Glutamatergic neuron (in vitro differentiated cells): ENCODE measurements around the gene USP13. TPM values are rescaled to one million over a fixed set of nuclear protein-coding genes. Genes with fewer than 3 reads are reported as not detected.
"Not testable (repeated sequence)": the region's sequence is repeated elsewhere in the genome, so short reads cannot be mapped to it uniquely, and the experiment has no call there.

Experiments used
- DNase-seq: peaks from one replicate; pipeline ENCODE4 v3.0.0; 2022
- H3K27ac Mint-ChIP-seq: one replicate; pipeline ENCODE4 v1.8.0; 2020; ENCODE audit warnings: mild to moderate bottlenecking, mixed read lengths, inconsistent platforms; ENCODE audit not compliant: unreplicated experiment
- H3K27me3 Mint-ChIP-seq: one replicate; pipeline ENCODE4 v1.8.0; 2020; ENCODE audit warnings: mild to moderate bottlenecking, moderate library complexity, mixed read lengths, inconsistent platforms; ENCODE audit not compliant: unreplicated experiment
- H3K36me3 Mint-ChIP-seq: one replicate; pipeline ENCODE4 v1.8.0; 2020; ENCODE audit warnings: mild to moderate bottlenecking, mixed read lengths, inconsistent platforms; ENCODE audit not compliant: unreplicated experiment
- H3K4me1 Mint-ChIP-seq: one replicate; pipeline ENCODE4 v1.8.0; 2020; ENCODE audit warnings: mild to moderate bottlenecking, low read depth, mixed read lengths, inconsistent platforms; ENCODE audit not compliant: unreplicated experiment
- H3K4me3 Mint-ChIP-seq: one replicate; pipeline ENCODE4 v1.8.0; 2020; ENCODE audit warnings: mild to moderate bottlenecking, mixed read lengths, inconsistent platforms; ENCODE audit not compliant: unreplicated experiment
- H3K9me3 Mint-ChIP-seq: one replicate; pipeline ENCODE4 v1.8.0; 2020; ENCODE audit warnings: mild to moderate bottlenecking, moderate library complexity, mixed read lengths, inconsistent platforms; ENCODE audit not compliant: unreplicated experiment
- total RNA-seq: library from RNA; stranded (reverse); fragmentation: NEBNext Ultra II Directional; extraction: Animal tissue kit (Norgen Biotek cat#: 25700); gene quantifications from one replicate; pipeline ENCODE4 v1.2.1, GENCODE V29; 2021; ENCODE audit not compliant: unreplicated experiment
- TF ChIP-seq, protein P1 (sequence below): fragments of 200-600 bp; sonication (generic); IDR thresholded peaks from one replicate; pipeline ENCODE4 v1.5.0; 2021; ENCODE audit not compliant: partially characterized antibody, unreplicated experiment

The USP13 gene
- total RNA-seq, 1 donor from 2014 or later: 28.5 TPM

DNA sequence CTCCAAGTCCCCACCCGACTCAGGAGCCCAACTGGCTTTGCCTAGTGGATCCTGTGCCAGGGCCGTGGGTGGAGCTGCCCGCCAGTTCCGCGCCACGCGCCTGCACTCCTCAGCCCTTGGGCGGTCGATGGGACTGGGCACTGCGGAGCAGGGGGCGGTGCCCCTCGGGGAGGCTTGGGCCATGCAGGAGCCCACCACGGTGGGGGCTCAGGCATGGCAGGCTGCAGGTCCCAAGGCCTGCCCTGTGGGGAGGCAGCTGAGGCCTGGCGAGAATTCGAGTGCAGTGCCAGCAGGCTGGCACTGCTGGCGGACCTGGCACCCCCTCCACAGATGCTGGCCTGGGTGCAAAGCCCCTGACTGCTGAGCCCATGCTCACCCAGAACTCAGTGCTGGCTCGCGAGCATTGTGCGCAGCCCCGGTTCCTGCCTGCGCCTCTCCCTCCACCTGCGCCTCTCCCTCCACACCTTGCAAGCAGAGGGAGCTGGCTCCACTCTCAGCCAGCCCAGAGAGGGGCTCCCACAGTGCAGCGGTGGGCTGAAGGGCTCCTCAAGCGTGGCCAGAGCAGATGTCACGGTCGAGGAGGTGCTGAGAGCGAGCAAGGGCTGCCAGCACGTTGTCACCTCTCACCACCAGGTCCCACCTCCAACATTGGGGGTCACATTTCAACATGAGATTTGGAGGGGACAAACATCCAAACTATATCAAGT lies 122.7 kb downstream of the USP13 start:
- DNase-seq: no peak
- Mint-ChIP-seq H3K27ac (no peak overlapping the region), H3K9me3 (peaks cover 8% of the 10 kb centered on the region), H3K36me3 (peaks cover 22% of the 10 kb centered on the region), H3K4me1 (no peaks in the 10 kb centered on the region), H3K4me3 (no peak overlapping the region), H3K27me3 (peaks cover 1% of the 10 kb centered on the region)
- TF ChIP-seq, protein P1, sequence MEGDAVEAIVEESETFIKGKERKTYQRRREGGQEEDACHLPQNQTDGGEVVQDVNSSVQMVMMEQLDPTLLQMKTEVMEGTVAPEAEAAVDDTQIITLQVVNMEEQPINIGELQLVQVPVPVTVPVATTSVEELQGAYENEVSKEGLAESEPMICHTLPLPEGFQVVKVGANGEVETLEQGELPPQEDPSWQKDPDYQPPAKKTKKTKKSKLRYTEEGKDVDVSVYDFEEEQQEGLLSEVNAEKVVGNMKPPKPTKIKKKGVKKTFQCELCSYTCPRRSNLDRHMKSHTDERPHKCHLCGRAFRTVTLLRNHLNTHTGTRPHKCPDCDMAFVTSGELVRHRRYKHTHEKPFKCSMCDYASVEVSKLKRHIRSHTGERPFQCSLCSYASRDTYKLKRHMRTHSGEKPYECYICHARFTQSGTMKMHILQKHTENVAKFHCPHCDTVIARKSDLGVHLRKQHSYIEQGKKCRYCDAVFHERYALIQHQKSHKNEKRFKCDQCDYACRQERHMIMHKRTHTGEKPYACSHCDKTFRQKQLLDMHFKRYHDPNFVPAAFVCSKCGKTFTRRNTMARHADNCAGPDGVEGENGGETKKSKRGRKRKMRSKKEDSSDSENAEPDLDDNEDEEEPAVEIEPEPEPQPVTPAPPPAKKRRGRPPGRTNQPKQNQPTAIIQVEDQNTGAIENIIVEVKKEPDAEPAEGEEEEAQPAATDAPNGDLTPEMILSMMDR: no peak

DNA sequence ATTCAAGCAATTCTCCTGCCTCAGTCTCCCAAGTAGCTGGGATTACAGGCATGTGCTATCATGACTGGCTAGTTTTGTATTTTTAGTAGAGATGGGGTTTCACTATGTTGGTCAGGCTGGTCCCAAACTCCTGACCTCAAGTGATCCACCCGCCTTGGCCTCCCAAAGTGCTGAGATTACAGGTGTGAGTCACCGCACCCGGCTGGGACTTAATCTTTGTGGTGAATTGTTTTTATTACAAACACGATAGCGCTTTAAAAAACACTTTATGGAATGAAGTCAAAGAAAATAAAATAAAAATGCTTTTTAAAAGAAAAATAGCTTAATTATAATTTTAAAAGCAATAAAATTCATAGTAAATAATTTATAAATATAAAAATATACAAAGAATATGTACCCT lies 130.0 kb downstream of the USP13 start:
- not testable (repeated sequence) for H3K27me3 Mint-ChIP-seq, H3K4me3 Mint-ChIP-seq, DNase-seq, H3K9me3 Mint-ChIP-seq, H3K4me1 Mint-ChIP-seq, H3K27ac Mint-ChIP-seq
- peaks cover 11% of the 10 kb centered on the region for H3K36me3 Mint-ChIP-seq

DNA sequence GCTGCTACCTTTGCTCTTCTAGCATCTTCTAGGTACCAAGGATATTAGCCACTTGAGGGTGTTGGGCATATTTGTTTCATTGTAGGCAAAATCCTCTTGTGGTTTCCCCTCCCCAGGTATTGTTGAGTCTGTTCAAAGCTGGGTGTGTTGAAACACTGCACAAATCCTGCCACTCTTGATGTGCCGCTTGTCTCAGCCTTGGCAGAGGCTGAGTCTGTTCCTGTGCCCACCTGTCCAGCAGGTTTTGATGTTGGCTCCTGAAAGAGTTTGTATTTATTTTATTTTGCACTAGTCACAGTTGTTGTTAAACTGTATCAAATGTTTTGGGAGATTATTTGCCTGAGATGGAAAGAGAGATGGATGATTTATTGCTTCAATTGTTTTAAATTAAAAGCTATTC lies 136.2 kb downstream of the USP13 start:
- Mint-ChIP-seq H3K4me3 (no peak overlapping the region), H3K4me1 (peaks cover 13% of the 10 kb centered on the region), H3K27ac (no peak overlapping the region), H3K36me3 (no peaks in the 10 kb centered on the region), H3K9me3 (no peaks in the 10 kb centered on the region), H3K27me3 (peaks cover 4% of the 10 kb centered on the region)
- TF ChIP-seq, protein P1: no peak
- DNase-seq: no peak

DNA sequence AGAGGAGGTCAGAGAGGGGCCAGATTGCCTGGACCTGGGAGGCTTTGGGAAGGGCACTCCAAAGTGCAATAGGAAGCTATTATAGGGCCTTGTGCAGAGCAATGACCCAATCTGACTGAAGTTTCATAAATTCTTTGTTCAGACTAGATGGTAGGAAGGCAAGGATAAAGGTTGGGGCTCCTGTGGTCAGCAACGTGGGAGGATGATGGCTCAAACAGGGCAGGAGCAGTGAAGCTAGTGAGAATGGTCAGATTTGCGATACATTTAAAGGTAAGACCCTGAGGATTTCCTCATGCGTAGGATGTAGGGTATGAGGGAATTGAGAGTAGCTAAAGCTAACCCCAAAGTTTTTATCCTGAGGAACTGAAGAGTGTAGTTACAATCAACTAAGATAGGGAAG lies 139.0 kb downstream of the USP13 start:
- H3K27me3 Mint-ChIP-seq: peaks cover 6% of the 10 kb centered on the region
- no peak overlapping the region for H3K27ac Mint-ChIP-seq
- no peak overlapping the region for H3K4me3 Mint-ChIP-seq
- H3K36me3 Mint-ChIP-seq: no peaks in the 10 kb centered on the region
- H3K4me1 Mint-ChIP-seq: peaks cover 23% of the 10 kb centered on the region
- TF ChIP-seq, protein P1: no peak
- no peaks in the 10 kb centered on the region for H3K9me3 Mint-ChIP-seq
- DNase-seq: no peak

DNA sequence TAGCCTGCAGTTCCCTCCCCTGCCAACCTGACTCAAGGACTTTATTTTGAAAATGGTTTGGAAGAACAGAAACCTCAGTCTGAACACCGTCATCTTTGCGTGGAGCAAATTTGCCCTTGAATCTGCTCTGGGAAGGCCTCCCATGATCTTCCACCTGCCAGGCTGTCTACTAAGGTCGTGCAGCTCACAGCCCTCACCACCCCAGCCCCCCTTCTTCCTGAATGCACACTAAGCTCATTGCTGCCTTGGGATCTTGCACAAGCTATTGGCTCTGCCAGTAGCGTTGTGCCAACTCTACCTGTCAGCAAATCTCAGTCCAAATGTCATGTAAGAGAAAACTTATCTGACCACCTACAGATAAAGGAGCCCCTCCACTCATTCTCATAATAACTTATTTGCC lies 141.5 kb downstream of the USP13 start:
- peaks cover 24% of the 10 kb centered on the region for H3K4me1 Mint-ChIP-seq
- no peaks in the 10 kb centered on the region for H3K36me3 Mint-ChIP-seq
- H3K4me3 Mint-ChIP-seq: no peak overlapping the region
- H3K9me3 Mint-ChIP-seq: no peaks in the 10 kb centered on the region
- peaks cover 6% of the 10 kb centered on the region for H3K27me3 Mint-ChIP-seq
- TF ChIP-seq, protein P1: no peak
- H3K27ac Mint-ChIP-seq: peak overlapping the region; percentile 52
- peak; percentile 22 for DNase-seq
